Measurements from ENCODE around the gene AFAP1. TPM values are rescaled to one million over a fixed set of nuclear protein-coding genes. Genes with fewer than 3 reads are reported as not detected.

Gene AFAP1
- total RNA-seq, 1 donor from 2014 or later, result 55.4 TPM

DNA sequence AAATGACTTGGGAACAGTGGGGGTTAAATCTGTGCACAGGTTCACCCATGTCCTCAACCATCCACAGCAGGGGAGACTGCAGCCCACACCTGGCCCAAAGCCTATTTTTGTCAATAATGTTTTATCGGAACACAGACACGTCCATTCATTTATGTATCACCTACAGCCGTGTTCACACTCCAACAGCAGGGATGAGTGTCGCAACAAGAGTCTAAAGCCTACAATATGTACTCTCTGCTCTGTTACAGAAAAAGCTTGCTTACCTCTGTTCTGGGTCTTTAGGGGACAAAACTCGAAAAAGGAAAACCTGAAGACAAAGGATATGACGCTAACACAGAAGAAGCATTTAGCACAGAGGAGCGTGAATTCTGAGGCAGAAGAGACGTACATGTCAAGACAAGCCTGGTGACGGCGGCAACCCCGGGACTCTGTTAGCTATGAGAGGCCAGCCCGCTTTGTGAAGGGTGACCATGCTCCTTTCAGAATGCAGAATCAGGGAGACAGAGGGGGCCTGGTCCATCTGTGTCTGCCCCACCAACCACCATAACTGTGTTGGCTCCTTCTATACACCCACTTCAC lies 45.5 kb downstream of the AFAP1 start:
- no peak for DNase-seq (ENCODE audit: low read depth, low spot score)

DNA sequence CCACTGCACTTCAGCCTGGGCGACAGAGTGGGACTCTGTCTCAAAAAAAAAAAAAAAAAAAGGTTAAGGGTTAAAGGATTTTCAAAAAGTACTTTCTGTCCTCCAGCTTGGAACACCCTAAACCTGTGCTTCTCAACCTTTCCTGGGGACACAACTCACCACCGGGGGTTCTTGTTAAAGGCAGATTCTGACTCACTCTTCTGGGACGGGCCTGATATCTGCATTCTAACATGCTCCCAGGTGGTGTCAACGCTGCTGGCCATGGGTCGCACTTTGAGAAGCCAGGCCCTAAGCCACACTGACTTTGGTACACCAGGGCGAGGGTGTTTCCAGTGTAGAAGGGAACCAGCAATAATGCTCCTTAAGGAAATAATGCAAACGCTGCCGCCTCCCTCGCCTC lies 46.1 kb downstream of the AFAP1 start:
- DNase-seq (ENCODE audit: low read depth, low spot score), result no peak

DNA sequence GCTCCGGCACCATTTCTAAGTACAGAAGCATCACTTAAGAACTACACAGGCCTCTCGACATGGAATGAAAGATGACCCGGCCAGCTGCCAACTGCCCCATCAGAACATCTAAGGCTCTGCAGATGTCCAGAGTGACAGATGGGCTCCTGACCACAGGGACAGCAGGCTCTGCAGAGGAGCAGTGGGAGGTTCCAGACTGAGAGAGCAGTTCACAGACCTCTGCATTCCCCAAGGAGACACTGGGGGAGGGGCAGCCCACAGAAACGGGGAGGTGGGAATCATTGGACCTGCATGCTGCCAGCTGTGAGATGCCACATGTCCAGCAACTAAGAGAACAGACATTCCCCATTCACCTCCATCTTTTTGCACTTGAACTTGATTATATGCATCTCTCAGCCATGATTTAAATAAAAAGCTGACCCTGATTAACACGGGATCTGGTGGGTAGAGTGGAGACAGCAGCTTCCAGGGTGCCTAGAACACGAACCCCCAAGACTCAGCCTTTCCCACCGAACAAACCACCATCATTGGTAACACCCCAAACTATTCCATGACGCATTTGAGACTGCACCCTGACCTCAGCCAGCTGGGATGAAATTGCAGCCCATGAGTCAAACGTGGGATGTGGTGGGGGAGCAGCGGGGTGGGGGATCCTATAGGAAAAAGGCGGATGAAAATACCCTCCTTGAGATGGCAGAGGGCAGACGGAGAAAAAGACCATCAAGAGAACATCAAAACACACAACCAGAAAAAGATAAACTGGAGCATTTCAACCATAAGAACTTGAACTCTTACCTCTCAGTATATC lies 47.2 kb downstream of the AFAP1 start:
- no peak for DNase-seq (ENCODE audit: low read depth, low spot score)

DNA sequence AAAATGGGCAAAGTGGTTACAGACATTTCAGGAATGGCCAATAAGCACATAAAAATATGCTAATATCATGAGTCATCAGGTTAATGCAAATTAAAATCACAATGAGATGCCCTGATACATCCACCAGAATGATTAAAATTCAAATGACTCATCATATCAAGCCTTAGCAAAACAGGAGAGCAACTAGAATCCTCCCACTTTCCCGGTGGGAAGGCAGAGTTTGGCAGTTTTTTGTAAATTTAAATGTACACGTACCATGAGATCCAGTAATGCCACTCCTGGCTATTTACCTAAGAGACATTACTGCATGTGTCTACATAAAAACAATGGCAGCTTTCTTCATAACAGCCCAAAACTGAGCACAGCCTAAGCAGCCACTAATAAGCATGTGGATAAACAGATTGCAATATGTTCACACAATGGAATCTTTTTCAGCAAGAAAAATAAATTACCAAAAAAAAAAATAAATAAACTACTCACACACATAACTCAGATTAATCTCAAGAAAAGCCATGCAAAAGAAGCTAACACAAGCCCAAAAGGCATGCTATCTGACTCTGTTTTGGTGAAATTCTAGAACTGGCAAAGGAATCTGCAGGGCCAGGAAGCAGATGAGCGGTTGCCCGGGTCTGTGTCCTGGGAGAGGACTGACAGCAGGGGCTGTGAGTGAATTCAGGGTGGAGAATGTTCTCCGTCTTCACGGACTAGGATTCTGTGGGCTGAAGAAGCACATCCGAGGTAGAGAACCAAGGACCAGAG lies 48.8 kb downstream of the AFAP1 start:
- no peak for DNase-seq (ENCODE audit: low read depth, low spot score)

DNA sequence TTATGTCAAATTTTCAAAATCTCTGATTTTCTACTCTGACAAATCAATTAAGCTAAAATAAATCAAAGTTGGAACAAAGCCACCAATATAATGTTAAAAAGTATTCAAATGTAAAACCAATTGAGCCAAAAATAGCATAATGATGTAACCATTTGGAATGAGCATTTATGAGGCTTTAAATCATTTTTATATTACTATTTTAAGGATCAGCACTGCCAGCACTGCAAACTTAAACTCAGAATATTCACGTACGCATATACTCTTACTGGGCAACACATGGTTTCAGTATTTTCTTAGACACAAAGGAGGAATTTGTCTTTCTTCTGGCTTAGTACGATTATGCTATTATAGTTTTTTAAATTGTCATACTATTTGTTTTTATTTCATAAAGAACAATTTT lies 52.2 kb downstream of the AFAP1 start:
- DNase-seq (ENCODE audit: low read depth, low spot score), result no peak

DNA sequence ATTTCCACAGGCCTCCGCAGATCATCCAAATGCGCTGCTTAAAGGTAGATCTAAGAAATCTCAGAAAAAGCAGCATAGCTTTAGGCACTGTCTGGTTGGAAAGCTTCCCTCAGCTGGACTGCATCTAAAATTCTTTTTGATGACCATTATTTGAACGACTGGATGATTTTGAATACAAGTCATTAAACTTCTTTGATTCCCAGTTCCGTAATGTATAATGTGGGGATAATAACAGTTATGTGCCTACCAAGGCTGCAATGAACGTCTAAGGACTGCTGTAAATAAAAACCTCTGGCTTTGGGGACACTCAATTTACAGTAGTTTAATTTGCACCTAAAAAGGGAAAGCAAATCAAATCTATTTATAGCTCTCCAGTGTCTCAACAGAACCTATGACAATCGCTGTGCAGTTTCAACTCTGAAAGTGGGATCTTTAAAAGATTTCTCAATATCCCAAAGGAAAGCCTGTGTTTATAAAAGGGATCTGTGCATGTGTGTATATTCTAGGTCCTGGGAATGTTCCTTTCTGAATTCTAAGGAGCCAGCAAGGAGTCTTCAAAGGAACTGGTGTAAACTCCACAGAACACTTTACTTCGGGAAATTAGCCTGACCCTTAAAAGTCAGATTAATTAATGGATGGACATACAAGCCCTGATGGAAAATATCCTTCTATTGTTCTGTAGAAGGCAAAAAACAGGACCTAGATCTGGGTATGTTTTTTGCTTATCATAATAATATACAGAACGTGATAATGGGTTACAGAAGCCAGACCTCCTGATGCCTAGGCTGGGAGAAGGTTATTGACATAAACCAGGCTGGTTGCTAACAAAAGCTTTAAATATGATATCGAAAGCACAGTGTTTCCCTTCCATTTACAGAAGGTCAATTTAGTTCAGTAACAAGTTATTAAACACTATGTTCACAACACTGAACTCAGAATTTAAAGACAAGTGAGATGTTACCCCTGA lies 53.4 kb downstream of the AFAP1 start:
- no peak for DNase-seq (ENCODE audit: low read depth, low spot score)

DNA sequence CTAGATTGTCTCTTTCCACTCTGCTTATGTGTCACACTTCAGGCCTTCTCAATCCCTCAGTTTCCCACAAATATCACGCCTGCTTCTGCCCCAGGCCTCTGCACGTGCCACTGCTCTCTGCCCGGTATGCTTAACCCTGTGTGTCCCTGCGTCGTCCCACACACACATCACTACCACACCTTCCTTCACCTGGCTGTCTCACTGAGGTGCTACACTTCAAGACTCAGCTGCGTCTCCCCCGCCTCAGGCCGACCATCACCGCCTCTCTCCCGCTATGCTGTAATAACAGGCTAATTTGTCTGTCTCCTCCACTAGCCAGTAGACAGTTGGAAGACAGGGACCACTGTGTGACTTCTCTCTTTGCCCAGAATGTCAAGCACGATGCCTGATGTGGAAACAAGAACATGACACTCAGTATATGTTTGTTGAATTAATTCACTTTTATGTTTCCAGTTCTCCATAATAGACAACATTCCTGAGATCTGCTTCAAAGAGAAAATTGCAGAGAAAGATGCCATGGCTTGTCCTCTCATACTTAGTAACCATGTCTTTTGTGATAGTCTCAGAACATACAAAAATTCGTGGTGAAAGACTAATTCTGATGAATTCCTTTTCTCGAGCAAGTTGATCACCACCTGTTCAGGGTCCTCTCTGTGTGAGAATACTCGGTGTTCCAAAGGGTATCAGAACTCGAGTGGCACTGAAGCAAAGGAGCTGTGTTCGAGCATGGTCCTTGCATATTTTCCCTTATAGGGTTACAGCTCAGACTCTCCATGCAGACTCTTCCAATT lies 54.2 kb downstream of the AFAP1 start:
- DNase-seq (ENCODE audit: low read depth, low spot score), result no peak

DNA sequence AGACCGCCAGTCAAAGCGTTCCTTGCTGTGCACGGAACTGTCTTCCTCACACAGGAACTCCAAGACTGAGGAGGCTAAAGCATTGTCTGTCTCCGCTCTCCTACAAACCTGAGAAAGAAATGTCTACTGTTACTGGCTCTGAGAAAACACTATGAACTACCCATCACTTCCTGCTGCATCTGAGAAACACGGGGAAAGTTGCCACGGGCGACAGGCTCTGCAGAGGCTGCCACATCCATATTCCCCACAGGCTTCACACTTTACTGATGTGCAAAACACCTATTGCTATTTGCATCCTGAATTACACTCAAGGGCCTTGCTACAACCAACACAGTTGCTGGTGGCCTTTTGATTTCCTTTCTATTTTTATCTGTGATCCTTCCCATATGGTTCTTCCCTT lies 59.0 kb downstream of the AFAP1 start:
- no peak for DNase-seq (ENCODE audit: low read depth, low spot score)

DNA sequence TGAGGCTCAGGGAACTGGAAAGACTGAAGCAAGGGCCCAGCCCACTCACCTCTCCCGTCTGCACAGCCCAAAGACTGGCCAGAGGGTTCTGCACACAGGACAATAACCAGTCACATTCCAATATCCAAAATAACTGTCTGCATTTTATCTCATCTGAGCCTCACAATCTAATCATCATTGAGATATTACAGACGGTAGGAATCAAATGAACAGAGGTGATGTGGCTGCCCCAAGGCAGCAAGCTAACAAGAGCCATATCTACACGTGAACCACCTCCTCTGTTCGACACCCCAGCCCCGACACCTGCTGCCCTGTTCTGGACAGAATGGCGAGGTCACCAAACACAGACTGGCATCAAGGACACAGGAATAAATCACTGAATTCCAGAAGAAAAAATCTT lies 60.5 kb downstream of the AFAP1 start:
- DNase-seq (ENCODE audit: low read depth, low spot score), result no peak

DNA sequence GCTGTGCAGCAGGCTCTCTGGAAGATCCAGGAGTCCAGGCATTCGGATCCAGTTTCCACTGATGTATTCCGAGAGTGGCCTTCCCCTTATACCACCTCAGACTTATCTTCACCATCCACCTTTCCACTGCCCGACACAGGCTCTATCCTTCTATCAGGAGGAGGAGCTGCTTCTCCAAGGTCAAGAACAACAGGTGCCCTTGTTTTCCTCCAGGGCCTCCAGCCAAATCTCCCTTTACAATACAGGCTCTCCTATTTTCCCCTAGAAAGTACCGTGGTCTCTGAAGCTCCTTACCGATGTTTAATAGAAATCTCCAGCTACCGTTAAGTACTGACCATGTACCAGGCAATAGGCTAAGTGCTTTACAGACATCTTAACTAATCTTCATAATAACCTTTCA lies 61.3 kb downstream of the AFAP1 start:
- DNase-seq (ENCODE audit: low read depth, low spot score), result no peak

DNA sequence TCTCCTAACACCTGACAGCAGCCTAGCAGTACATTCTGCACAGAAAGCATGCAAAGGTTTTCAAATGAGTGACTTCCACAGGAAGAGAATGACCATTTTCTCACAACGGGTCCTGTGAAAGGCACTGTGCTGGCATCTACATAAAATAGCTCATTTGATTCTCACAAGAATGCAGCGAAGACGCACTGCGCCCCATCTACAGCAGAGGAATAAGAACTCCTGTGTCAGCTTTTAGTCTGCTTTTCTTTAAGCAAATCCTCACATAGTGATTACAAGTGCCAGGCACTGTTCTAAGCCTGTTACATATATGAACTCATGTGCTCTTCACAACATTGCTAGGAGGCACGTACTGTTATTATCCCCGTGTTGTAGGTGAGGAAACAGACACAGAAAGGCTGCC lies 62.5 kb downstream of the AFAP1 start:
- no peak for DNase-seq (ENCODE audit: low read depth, low spot score)

DNA sequence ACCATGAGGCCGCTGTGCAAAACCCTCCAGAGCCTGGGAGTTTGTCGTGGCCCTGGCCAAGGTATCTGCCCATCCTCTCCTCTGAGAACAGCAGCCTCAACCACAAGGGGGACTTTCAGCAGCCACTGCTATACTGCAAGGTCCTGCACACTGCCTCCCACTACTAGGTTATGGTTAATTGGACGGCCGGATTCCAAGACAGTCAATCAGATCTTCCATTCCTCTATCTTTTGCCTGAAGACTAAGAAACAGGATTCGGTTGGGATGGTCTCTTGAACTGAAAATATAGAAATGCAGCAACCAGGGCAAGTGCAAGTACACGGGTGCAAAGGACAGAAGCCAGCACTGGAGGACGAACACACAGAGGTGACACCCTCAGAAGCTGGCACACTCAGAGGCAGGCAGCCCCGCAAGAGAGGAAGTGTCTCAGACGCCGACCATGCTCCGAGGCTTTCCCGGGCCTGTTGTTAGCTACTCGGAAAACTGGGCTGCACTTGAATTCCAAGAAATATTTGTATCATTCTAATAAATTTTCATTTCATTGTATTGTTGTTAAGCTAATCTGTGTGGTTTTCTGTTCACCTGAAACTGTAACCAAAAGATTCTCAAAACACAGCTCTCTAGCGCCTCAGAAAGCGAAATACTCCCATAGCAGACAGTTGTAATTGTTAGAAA lies 63.3 kb downstream of the AFAP1 start:
- no peak for DNase-seq (ENCODE audit: low read depth, low spot score)

DNA sequence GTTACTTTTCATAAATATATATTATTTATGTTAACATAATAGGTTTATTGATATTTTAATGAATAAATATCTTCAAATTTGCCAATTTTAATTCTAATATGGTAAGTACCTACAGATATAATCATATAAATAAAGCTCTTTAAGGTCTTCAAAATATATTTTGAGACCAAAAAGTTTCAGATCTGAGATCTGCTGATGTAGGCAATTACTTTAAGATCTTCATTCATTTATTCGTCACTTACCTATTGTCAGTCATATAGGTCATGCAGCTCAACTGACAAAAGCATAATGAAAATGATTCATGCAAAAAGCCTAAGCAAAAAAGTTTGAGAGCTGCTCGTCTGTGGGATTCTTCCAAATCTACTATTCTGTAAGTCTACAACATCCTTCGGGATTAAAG lies 64.8 kb downstream of the AFAP1 start:
- no peak for DNase-seq (ENCODE audit: low read depth, low spot score)

DNA sequence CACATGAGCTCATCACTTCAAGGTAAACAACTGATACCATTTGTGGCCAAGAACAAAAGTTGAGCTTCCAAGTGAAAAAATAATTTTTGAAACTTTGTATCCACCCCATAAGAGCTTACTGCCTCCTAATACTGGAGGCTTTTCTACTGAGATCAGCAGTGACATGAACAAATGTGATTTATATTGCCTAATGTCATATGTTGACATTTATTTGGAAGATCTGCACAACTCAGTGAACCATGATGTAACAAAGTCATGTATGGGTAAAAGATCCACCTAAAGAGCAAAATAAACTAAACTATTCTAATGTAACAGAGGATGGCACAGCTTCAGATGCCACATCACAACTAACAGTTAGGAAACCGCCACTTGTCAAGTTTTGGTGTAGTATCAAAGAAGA lies 65.8 kb downstream of the AFAP1 start:
- no peak for DNase-seq (ENCODE audit: low read depth, low spot score)

DNA sequence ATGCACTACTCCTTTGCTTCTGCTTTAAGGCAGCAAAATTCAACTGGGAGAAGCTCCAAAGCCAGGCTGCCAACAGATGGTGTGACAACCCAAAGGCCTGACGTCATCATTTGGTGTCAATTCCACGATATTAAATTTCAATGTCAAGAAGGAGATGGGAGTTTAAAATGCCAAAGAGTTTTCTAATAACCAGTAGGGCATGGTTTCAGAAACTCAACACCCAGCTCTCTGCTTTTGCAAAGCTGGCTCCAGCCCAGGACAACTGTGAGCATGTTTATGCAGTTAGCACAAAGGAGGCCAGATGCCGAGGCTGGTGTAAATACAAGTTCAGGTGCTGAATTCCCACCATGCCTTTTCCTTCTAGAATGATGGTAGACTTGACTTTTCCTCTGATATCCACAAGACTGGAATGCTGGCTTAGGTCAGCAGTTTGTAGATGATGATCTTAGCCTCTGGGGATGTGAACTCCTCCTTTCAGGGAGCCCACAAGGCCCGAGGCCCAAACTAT lies 67.3 kb downstream of the AFAP1 start:
- no peak for DNase-seq (ENCODE audit: low read depth, low spot score)

DNA sequence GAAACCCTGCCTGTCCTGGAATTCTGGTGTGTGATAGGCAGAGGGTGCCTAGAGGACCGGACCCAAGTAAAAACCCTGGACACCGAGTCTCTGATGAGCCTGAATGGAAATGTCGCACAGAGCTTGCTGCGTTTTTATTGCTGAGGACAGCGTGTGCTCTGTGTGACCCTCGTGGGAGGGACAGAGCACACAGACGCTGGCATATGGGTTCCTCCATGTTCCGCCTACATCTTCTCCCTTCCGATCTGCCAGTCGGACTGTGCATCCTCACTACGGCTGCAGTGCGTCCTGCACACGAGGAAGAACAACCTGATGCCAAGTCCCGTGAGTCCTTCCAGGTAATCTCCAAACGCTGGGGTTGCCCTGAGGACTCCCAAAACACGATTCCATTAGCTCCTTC lies 68.3 kb downstream of the AFAP1 start:
- no peak for DNase-seq (ENCODE audit: low read depth, low spot score)

DNA sequence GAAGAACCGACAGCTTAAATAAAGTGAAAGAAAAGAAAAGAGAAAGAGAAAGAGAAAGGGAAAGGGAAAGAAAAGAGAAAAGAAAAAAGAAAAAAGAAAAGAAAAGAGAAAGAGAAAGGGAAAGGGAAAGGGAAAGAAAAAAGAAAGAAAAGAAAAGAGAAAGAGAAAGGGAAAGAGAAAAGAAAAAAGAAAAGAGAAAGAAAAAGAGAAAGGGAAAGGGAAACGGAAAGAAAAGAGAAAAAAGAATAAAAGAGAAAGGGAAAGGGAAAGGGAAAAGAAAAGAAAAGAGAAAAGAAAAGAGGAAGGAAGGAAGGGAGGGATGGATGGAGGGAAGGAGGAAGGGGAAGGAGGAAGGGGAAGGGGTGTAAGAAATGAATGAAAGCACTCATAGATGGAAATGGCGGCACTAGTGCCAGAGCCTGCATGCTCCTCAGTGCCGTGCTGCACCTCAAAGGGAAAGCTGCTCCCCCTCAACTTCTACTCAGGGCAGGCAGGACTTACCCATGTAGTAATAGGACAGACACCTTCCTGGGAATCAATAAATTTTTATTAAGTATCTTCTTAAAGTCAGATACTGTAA lies 70.7 kb downstream of the AFAP1 start:
- no peak for DNase-seq (ENCODE audit: low read depth, low spot score)

DNA sequence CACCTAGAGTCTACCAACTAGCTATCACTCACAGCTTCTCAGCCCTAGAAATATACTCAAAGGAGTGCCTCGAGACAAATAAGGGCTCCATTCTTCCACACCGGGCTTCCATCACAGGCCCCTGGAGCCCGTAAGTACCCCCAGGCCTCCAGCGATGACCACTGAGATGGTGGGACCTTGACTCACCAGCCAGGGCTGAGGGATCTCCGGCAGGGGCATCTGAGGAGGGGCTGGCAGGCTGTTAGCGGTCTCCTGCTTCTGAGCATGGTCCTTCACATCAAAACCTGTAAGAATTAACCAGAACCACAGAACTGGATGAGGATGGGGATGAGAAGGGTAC lies 71.3 kb downstream of the AFAP1 start:
- no peak for DNase-seq (ENCODE audit: low read depth, low spot score)

DNA sequence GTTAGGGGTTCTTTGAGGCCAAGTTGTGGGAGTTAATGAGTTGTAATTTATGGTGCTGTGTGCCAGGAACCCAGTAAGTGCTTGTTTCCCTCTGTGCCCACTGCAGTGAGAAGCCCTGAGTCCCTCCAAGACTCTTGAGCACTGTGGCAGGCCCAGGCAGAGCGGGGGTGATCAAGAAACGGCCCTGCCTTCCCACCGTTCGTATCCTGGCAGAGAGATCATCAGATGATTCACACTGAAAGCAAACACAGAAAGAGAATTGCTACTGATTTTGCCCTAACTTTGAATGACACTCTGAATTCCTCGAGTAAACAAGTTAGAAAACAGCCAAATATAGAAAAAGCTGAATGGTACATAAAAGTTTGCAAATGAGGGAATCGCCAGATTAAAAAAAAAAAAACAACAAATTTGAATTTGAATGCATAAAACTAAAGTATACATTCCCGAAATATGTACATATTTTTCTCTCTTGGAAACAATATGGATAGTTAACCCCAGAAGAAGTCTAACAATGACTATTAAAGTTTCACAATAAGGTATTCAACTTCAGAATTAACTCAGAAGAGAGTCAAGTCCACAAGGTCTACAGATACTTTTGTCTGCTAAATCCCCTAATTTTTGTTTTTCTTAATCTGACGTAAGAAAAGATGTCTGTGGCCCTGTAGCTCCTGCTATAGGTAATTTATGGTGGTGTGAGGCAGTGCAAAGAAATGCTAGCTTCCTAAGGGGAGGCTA lies 71.8 kb downstream of the AFAP1 start:
- no peak for DNase-seq (ENCODE audit: low read depth, low spot score)

Data from pulmonary artery endothelial cell (primary cell).